ENCODE results near the gene PHETA2. TPM values are rescaled to one million over a fixed set of nuclear protein-coding genes. Genes with fewer than 3 reads are reported as not detected.
"Not testable (repeated sequence)": the region's sequence is repeated elsewhere in the genome, so short reads cannot be mapped to it uniquely, and the experiment has no call there.

Gene PHETA2
- total and polyA plus RNA-seq, 5 experiments from 2014 or later = 0.08 to 1.6 (median 0.17) TPM

GRCh38 chr22:42120231-42121021 lies 46.4 kb downstream of the PHETA2 start:
- ATAC-seq (peak; percentile 88 to 93), DNase-seq (peak in 6 of 10 donors; percentile 19 to 67 (median 34))
- peaks cover 0 to 11% (median 3%) of the 10 kb centered on the region in 3 donors for H3K36me3 Mint-ChIP-seq
- H3K27ac Mint-ChIP-seq = peak overlapping the region; percentile 55 to 91 (median 84)
- POLR2A ChIA-PET, H3K27me3 Mint-ChIP-seq: not testable (repeated sequence)
- peak overlapping the region; percentile 69 to 87 (median 82) for H3K4me3 Mint-ChIP-seq
- peaks cover 0 to 12% (median 6%) of the 10 kb centered on the region in 9 donors for H3K9me3 Mint-ChIP-seq
- peaks cover 19 to 40% (median 35%) of the 10 kb centered on the region in 4 donors for H3K4me1 Mint-ChIP-seq

GRCh38 chr22:42123529-42123928 lies 49.5 kb downstream of the PHETA2 start:
- H3K27ac Mint-ChIP-seq, H3K9me3 Mint-ChIP-seq, DNase-seq, H3K4me3 Mint-ChIP-seq, ATAC-seq, H3K36me3 Mint-ChIP-seq, H3K27me3 Mint-ChIP-seq, POLR2A ChIA-PET: not testable (repeated sequence)
- H3K4me1 Mint-ChIP-seq = peaks cover 21 to 37% (median 33%) of the 10 kb centered on the region in 4 donors

- POLR2A ChIA-PET = no interaction called here
- DNase-seq (no peak), ATAC-seq (no peak)
- peaks cover 0 to 7% (median 3%) of the 10 kb centered on the region in 4 donors for H3K4me1 Mint-ChIP-seq
- H3K27ac Mint-ChIP-seq = no peak overlapping the region
- no peaks in the 10 kb centered on the region for H3K9me3 Mint-ChIP-seq
- H3K36me3 Mint-ChIP-seq = peaks cover 0 to 3% (median 0%) of the 10 kb centered on the region in 3 donors
- H3K4me3 Mint-ChIP-seq = no peak overlapping the region
- H3K27me3 Mint-ChIP-seq = no peaks in the 10 kb centered on the region
Measured at GRCh38 chr22:42127606-42128005, 53.6 kb downstream of the PHETA2 start.

- DNase-seq, H3K36me3 Mint-ChIP-seq, H3K27me3 Mint-ChIP-seq, POLR2A ChIA-PET, H3K4me3 Mint-ChIP-seq, ATAC-seq, H3K9me3 Mint-ChIP-seq, H3K4me1 Mint-ChIP-seq: not testable (repeated sequence)
- peak overlapping the region in 1 of 10 donors; percentile 24 for H3K27ac Mint-ChIP-seq
Measured at GRCh38 chr22:42128007-42128406, 54.0 kb downstream of the PHETA2 start.

Other genes with a start within 250 kb of the PHETA2 start
- gene SREBF2, start 241.1 kb upstream of the PHETA2 start, total RNA-seq = 100 to 1,000 TPM; 106 TPM
- gene SREBF2, start 241.1 kb upstream of the PHETA2 start, polyA plus RNA-seq = 10 to 100 TPM; 16.3 to 21.9 (median 18.2) TPM
- under 1 TPM in 1 of 2 experiments, not detected in 1; 0.44 TPM for gene SHISA8, start 159.2 kb upstream of the PHETA2 start, total RNA-seq
- not detected for gene SHISA8, start 159.2 kb upstream of the PHETA2 start, polyA plus RNA-seq
- 10 to 100 TPM; 16.8 to 18.3 TPM for gene TNFRSF13C, start 147.4 kb upstream of the PHETA2 start, total RNA-seq
- under 1 TPM; 0.29 to 0.82 (median 0.56) TPM for gene TNFRSF13C, start 147.4 kb upstream of the PHETA2 start, polyA plus RNA-seq
- 1 to 10 TPM; 3.2 to 3.6 TPM for gene CENPM, start 127.1 kb upstream of the PHETA2 start, total RNA-seq
- gene CENPM, start 127.1 kb upstream of the PHETA2 start, polyA plus RNA-seq = 1 to 10 TPM; 2.1 to 7.2 (median 2.3) TPM
- gene SEPTIN3, start 104.8 kb upstream of the PHETA2 start, total RNA-seq = under 1 TPM in 1 of 2 experiments, not detected in 1; 0.18 TPM
- not detected for gene SEPTIN3, start 104.8 kb upstream of the PHETA2 start, polyA plus RNA-seq
- 1 to 10 TPM; 4.5 to 4.6 TPM for gene WBP2NL, start 75.5 kb upstream of the PHETA2 start, total RNA-seq
- 1 to 10 TPM in 1 of 3 donors, under 1 TPM in 2; 0.25 to 1.4 (median 0.57) TPM for gene WBP2NL, start 75.5 kb upstream of the PHETA2 start, polyA plus RNA-seq
- gene NAGA, start 3.4 kb upstream of the PHETA2 start, total RNA-seq = 1 to 10 TPM; 7.8 to 9.1 TPM
- 10 to 100 TPM in 2 of 3 donors, 1 to 10 TPM in 1; 8.2 to 11.2 (median 10.2) TPM for gene NAGA, start 3.4 kb upstream of the PHETA2 start, polyA plus RNA-seq
- 10 to 100 TPM; 86.6 to 99.9 TPM for gene SMDT1, start 5.5 kb downstream of the PHETA2 start, total RNA-seq
- gene SMDT1, start 5.5 kb downstream of the PHETA2 start, polyA plus RNA-seq = 100 to 1,000 TPM; 152 to 294 (median 179) TPM
- gene NDUFA6, start 16.5 kb downstream of the PHETA2 start, total RNA-seq = 10 to 100 TPM; 41.0 to 41.1 TPM
- gene NDUFA6, start 16.5 kb downstream of the PHETA2 start, polyA plus RNA-seq = 100 to 1,000 TPM; 106 to 137 (median 115) TPM
- 1 to 10 TPM; 9.2 to 9.6 TPM for gene CYP2D6, start 56.6 kb downstream of the PHETA2 start, total RNA-seq
- under 1 TPM in 1 of 3 donors, not detected in 2; 0.12 TPM for gene CYP2D6, start 56.6 kb downstream of the PHETA2 start, polyA plus RNA-seq
- 100 to 1,000 TPM in 1 of 2 experiments, 10 to 100 TPM in 1; 98.2 to 109 TPM for gene TCF20, start 196.4 kb downstream of the PHETA2 start, total RNA-seq
- 1 to 10 TPM; 1.3 to 3.4 (median 2.4) TPM for gene TCF20, start 196.4 kb downstream of the PHETA2 start, polyA plus RNA-seq

All from naive thymus-derived CD8-positive, alpha-beta T cell (primary cell).